MV-4-11 (cell line): Measurements from ENCODE around the gene SLC44A1.
A peak's percentile ranks its signal among the peaks of the same experiment; 100 is the strongest.

Experiments used
- DNase-seq: peaks from one replicate; lab custom pipeline; 2025; lab: John Stamatoyannopoulos, UW

Gene SLC44A1

DNA sequence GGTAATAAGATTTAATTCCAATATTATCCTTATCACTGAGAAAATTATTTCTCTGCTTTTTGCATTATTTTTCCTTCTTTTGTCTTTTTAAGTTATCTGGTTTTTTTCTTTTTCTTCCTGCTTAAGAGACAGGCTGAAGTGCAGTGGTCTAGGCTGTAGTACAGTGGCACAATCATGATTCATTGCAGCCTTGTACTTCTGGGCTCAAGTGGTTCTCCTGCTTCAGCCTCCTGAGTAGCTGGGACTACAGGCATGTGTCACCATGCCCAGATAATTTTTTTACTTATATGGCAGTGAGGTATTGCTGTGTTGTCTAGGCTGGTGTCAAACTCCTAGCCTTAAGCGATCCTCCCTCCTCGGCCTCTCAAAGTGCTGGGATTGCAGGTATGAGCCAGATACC, 93.9 kb downstream of the SLC44A1 start:
- no peak for DNase-seq

DNA sequence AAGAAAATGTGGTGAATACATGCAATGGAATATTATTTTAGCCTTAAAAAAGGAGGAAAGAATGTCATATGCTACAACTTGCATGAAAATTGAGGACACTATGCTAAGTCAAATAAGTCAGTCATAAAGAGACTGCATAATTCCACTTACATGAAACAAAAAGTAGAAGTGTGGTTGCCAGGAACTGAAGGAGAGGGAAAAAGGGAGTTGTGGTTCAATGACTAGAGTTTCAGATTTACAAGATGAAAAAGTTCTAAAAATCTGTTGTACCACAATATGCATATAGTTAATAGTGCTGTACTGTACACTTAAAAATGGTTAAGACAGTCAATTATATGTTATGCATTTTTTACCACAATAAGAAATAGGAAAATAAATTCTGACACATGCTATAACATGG, 95.4 kb downstream of the SLC44A1 start:
- no peak for DNase-seq

GRCh38 chr9:105341434-105342146, 97.1 kb downstream of the SLC44A1 start:
- DNase-seq: peak; percentile 27

- DNase-seq: no peak
Measured at GRCh38 chr9:105342147-105342505, 97.7 kb downstream of the SLC44A1 start.

DNA sequence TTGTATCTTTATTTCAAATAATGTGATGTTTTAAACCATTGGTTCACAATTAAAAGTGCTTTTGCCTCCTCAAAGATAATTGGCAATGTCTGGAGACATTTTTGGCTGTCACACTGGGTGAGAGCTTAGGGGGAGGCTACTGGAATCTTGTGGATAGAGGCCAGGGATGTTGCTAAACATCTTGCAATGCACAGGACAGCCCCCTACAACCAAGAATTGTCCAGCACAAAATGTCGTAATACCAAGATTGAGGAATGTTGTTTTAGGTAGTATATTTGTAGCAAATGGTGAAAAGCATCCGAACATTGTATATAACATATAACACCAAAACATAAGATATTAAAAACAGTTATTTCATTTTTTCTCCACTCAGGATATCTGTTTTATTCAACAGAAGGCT, 99.8 kb downstream of the SLC44A1 start:
- no peak for DNase-seq

GRCh38 chr9:105345626-105346025, 101.2 kb downstream of the SLC44A1 start:
- DNase-seq: no peak

DNA sequence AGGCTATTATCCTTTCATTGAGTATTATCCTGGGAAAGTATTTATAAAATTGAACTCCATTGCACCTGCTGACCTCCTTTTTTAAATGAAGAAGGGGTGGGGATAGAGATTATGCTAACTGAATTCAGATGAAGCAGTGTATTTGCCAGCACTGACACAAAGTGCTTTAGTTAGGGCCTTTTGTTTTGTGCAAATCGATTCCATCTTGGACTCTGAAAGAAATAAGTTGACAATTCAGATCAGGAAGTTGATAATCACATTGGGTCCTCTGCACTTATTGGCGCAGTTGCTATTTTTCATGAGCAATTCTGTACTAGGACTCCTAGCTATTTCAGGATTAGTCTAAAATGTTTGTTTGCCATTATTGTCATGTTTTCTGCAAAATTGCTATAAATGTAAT, 101.8 kb downstream of the SLC44A1 start:
- DNase-seq: no peak

- DNase-seq: no peak
Measured at GRCh38 chr9:105354448-105354847, 110.0 kb downstream of the SLC44A1 start.

GRCh38 chr9:105355781-105356180, 111.3 kb downstream of the SLC44A1 start:
- peak; percentile 51 for DNase-seq

DNA sequence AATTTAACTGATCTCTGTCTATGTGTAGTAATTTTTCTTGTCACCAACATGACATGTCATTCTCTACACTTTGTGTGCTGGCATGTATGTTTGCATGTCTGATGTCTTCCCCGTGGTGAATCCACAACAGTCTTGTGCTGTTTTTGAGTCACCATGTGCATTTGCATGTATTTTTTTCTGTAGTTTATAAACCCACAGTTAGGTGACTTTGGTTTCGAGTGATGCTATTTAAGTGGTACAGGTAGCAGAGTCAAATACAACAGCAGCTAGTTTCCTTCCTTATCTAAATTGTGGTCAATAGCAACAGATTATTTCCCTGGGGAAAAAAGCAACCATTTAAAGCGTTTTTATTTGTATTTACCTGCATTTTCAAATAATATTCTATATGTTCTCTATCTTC, 113.5 kb downstream of the SLC44A1 start:
- DNase-seq: no peak

GRCh38 chr9:105359892-105360291, 115.4 kb downstream of the SLC44A1 start:
- DNase-seq: no peak

- DNase-seq: no peak
Measured at GRCh38 chr9:105360344-105360743, 115.9 kb downstream of the SLC44A1 start.

GRCh38 chr9:105361873-105362272, 117.4 kb downstream of the SLC44A1 start:
- DNase-seq: no peak

DNA sequence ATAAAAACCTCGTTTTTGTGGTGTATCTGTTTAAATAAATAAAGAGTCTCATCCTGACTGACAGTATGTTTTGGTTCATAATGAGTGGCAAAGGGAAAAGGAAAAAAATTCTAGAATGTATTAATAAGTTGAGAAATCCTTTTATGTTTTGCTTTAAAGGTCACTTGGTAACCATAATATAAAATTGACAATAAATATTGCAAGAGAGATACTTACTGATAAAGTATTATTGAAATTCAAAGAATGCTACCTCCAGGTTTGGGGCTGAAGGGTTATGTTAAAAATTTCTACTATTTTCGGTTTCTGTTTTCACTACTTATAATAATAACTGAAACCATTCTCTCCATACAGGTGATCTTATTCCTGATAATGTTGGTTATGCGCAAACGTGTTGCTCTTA, 118.0 kb downstream of the SLC44A1 start:
- DNase-seq: no peak

GRCh38 chr9:105363837-105364236, 119.4 kb downstream of the SLC44A1 start:
- DNase-seq: no peak

GRCh38 chr9:105369911-105370310, 125.5 kb downstream of the SLC44A1 start:
- no peak for DNase-seq

- DNase-seq: no peak
Measured at GRCh38 chr9:105373723-105374122, 129.3 kb downstream of the SLC44A1 start.

DNA sequence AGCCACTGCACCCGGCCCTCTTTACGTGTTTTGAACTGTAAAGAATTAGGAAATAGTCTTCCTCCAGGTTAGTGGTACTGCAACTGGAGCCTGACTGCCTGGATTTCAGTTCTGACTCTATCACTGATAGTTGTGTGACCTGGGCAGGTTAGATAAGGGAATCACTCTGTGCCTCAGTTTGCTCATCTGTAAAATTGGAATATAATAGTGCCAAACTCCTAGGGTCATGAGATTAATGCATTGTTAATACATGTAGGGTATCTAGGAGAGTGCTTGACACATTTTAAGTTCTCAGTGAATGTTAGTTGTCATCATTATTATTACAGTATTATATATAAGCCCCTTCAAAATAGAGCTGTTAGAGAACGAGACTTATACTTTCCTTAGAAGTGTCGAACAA, 130.9 kb downstream of the SLC44A1 start:
- DNase-seq: no peak

- DNase-seq: no peak
Measured at GRCh38 chr9:105376893-105377292, 132.4 kb downstream of the SLC44A1 start.

- peak; percentile 74 for DNase-seq
Measured at GRCh38 chr9:105385381-105385985, 141.0 kb downstream of the SLC44A1 start.

DNA sequence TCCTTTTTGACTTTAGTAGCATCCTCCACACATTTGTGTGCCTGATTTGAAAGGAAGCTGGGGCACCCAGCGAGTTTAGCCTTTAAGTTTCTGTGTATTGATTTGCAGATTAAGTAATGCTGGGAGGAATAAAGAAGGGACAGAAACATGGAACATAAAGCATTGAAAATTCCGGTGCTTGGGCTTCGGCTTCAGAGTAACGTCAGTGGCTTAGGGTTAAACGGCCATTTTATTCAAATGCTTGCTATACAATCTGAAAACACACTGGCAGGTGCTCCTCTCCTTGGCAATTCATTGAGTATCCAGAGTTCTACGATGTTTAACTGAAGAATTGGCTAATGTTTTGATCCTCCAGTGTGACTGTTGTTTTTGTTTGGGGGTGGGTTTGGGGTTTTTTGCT, 145.3 kb downstream of the SLC44A1 start:
- DNase-seq: no peak

DNA sequence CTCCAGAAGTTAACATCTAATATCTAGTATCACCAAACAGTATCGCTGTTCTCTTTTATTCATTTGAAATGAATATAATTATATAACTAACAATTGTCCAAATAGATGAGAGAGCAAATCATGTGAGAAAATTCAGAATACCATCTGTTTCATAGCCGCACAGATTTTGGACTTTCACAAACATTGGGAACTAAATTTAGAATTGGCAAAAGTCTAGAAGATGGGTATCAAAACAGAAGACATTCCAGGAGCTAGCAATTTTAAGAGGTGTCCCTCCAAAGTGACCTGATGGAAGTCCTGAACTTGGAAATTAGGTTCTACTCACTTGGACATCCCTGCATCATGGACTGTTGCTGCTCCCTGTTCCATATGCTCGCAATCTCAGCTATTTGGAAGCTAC, 146.4 kb downstream of the SLC44A1 start:
- no peak for DNase-seq

DNA sequence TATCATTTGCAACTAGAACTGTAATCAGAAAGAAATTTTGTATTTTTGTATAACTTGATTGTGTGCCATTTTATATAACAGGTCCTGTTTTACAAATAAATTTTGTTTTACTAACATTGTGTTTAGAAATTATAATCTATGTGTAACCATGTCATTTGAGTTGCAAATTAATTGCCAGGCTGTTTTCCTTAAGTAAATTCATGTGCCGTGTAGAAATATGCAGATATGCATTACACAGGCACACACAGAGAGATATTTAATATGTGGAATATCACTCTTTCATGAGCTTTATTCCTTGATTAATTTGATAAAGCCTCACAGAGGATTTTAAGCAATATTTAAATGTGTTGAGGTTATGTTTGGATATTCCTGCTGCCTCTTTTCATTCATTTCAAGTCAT, 146.8 kb downstream of the SLC44A1 start:
- no peak for DNase-seq

- no peak for DNase-seq
Measured at GRCh38 chr9:105392531-105392930, 148.1 kb downstream of the SLC44A1 start.
